HepG2 (cell line): Measurements from ENCODE around the gene USB1. TPM values are rescaled to one million over a fixed set of nuclear protein-coding genes. Genes with fewer than 3 reads are reported as not detected.
A peak's percentile ranks its signal among the peaks of the same experiment; 100 is the strongest.

ENCODE experiments used
- ATAC-seq: fragments of 200-7000 bp; cut with Tn5 transposase; 3 replicates; pipeline ENCODE4 v1.9.1; 2020; ENCODE audit warnings: mild to moderate bottlenecking, moderate library complexity
- BruUV-seq: library from RNA; stranded (reverse); fragments of 400-500 nt; replicated peaks from 2 replicates; lab custom pipeline; 2021; lab: Mats Ljungman, UMichigan
- CTCF ChIA-PET: fragments of 300-600 bp; formaldehyde crosslinking; extraction: SDS; loops from one replicate; lab custom pipeline; 2021; ENCODE audit warnings: low total read pairs, inconsistent platforms, low intra/inter-chr PET ratio; lab: Yijun Ruan, JAX
- POLR2A ChIA-PET: fragments of 350-600 bp; sonication (Branson Sonifier 250); formaldehyde crosslinking; loops from one replicate; lab custom pipeline; 2020; ENCODE audit warnings: antibody characterized with exemption, inconsistent platforms; lab: Yijun Ruan, JAX
- DNase-seq: peaks from one replicate; pipeline ENCODE4 v3.0.0-alpha.2; 2015; ENCODE audit warnings: low spot score
- FAIRE-seq: peaks from 3 replicates; lab custom pipeline; 2011; peaks lifted over from hg19 to GRCh38; lab: Jason Lieb, UNC
- H2AFZ ChIP-seq: one replicate; pipeline ENCODE4 v1.6.1; 2011; ENCODE audit warnings: low read length, inconsistent platforms
- H3K27ac ChIP-seq: fragments of 300-600 bp; 3 replicates; pipeline ENCODE4 v1.8.0; 2011; ENCODE audit warnings: mixed run types, mild to moderate bottlenecking, mixed read lengths, low read length, inconsistent platforms; ENCODE audit not compliant: insufficient read depth; ENCODE audit errors: extremely low read length
- H3K27me3 ChIP-seq, 2 experiments: fragments of 200-600 bp in 1 of 2; 2 replicates in 1 of 2; 3 replicates in 1 of 2; pipeline versions ENCODE4 v1.6.0 to v1.8.0; 2011; ENCODE audit warnings: low read length in 2 of 2, mild to moderate bottlenecking in 2 of 2, moderate library complexity in 2 of 2, inconsistent platforms in 1 of 2; ENCODE audit not compliant: insufficient read depth in 2 of 2, control insufficient read depth in 1 of 2
- H3K36me3 ChIP-seq, 2 experiments: fragments of 200-600 bp in 1 of 2; replicated peaks in 1 of 2; 2 replicates in 1 of 2; 3 replicates in 1 of 2; pipeline versions ENCODE4 v1.5.1 to v1.8.0; 2011; ENCODE audit warnings: low read length in 2 of 2, inconsistent platforms in 1 of 2; ENCODE audit not compliant: insufficient read depth in 2 of 2, control insufficient read depth in 1 of 2
- H3K4me1 ChIP-seq: 2 replicates; pipeline ENCODE4 v1.5.1; 2012; ENCODE audit warnings: low read length, inconsistent platforms; ENCODE audit not compliant: insufficient read depth
- H3K4me2 ChIP-seq: 2 replicates; pipeline ENCODE4 v1.6.0; 2011; ENCODE audit warnings: low read depth, low read length, inconsistent platforms
- H3K4me3 ChIP-seq, 3 experiments: fragments of 200-600 bp in 1 of 3; sonication (generic), shearing (Covaris generic) in 1 of 3; replicated peaks in 1 of 3; 2 replicates each; pipeline ENCODE4 v1.5.1; 2011 to 2016; ENCODE audit warnings: low read length in 3 of 3, inconsistent platforms in 2 of 3, low read depth in 2 of 3, mild to moderate bottlenecking in 2 of 3, control low read depth in 1 of 3, mixed read lengths in 1 of 3; ENCODE audit not compliant: insufficient read depth in 1 of 3
- H3K79me2 ChIP-seq: one replicate; pipeline ENCODE4 v1.6.1; 2011; ENCODE audit warnings: low read length, inconsistent platforms; ENCODE audit not compliant: insufficient read depth
- H3K9ac ChIP-seq: 2 replicates; pipeline ENCODE4 v1.6.0; 2011; ENCODE audit warnings: mild to moderate bottlenecking, low read depth, low read length, inconsistent platforms; ENCODE audit not compliant: insufficient read depth
- H3K9me3 ChIP-seq: 2 replicates; pipeline ENCODE4 v1.5.1; 2012; ENCODE audit warnings: mild to moderate bottlenecking, low read length
- H4K20me1 ChIP-seq: 2 replicates; pipeline ENCODE4 v1.6.0; 2011; ENCODE audit warnings: inconsistent platforms, mild to moderate bottlenecking, low read length, moderate library complexity; ENCODE audit not compliant: insufficient read depth
- ZBTB46 ChIP-seq: sonication (generic); formaldehyde crosslinking; IDR thresholded peaks from 2 replicates; pipeline ENCODE4 v1.4.0; 2020; ENCODE audit warnings: mild to moderate bottlenecking, missing genetic modification reagents, borderline replicate concordance
- ZNF407 ChIP-seq: sonication (generic); formaldehyde crosslinking; IDR thresholded peaks from one replicate; pipeline ENCODE4 v1.5.1; 2020; ENCODE audit warnings: mild to moderate bottlenecking, missing genetic modification reagents; ENCODE audit errors: not compliant biosample characterization
- WGBS: methylation state at CpG from one replicate; pipeline ENCODE4 v1.1.6; 2017; ENCODE audit warnings: low lambda C conversion rate; 5-methylcytosine and 5-hydroxymethylcytosine counted together
- in situ Hi-C: cut with HindIII; loops from 2 replicates; pipeline ENCODE4 v1.10.0; 2017; ENCODE audit warnings: low pct_unique_long_range_greater_than_20kb; ENCODE audit not compliant: extremely low pct_ligation_motif_present
- intact Hi-C: fragments of 100-400 bp; cut with micrococcal nuclease; formaldehyde crosslinking; loops from one replicate; pipeline ENCODE4 v1.10.0; 2022; ENCODE audit not compliant: unreplicated experiment
- polyA plus RNA-seq, 8 experiments: library from polyadenylated mRNA; depleted of rRNA in 3 of 8; stranded (reverse) in 7 of 8; unstranded in 1 of 8; fragments of >200 nt; fragmentation: Illumina TruSeq in 4 of 8; extraction: Trizol in 4 of 8; gene quantifications; 2 replicates each; pipeline versions ENCODE4 v1.2.1 to v1.2.3, GENCODE V29; 2011 to 2016; ENCODE audit warnings: low read depth in 4 of 8, missing spikeins in 1 of 8, mixed read lengths in 1 of 8; ENCODE audit not compliant: insufficient read depth in 1 of 8
- total RNA-seq, 5 experiments: library from RNA; depleted of rRNA; stranded (reverse); fragments of >200 nt; fragmentation: Illumina TruSeq; extraction: Trizol; gene quantifications; 2 replicates each; pipeline ENCODE4 v1.2.3, GENCODE V29; 2016; ENCODE audit warnings: low read depth in 1 of 5

USB1 gene
- total and polyA plus RNA-seq, 2 of the 13 experiments (the other 11 are each of a cell fraction or from before 2014, with no cell fraction given) = 16.7 to 65.4 TPM

DNA sequence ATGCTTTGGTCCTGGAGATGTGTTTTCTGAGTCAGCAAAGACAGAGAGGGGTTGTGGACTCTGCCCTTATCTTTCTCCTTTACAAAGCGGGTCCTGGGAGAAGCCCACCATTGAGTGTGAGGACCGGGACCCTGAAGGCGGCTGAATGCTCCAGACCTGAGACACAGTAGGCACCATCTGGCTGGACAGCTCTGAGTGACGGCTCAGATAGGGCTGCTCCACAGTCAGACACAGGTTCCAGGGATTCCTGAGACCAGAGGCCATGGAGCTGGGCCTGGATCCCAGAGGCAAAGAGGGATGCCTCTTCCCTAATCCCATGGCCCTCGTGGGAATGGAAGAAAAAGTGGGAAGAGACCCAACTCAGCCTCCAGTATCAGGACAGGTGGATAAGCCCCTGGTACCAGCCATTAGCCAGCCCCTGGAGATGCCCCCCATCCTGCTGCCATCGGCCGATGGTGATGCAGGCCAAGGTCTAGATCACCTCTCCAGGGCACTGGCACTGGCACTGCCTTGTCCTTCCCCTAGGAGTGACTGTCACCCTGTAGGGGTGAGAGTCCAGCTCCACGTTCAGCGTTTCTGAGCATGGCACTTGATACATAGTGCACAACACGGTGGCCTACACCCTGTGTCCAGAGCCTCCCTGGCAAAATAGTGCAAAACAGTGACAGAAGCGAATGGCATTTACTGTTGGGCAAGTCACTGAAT, 29.1 kb downstream of the USB1 start:
- CTCF ChIA-PET = no interaction called here
- WGBS = 91% methylated on average over 8 of the region's 11 CpGs
- Histone ChIP-seq H3K79me2 (peaks cover 35% of the 10 kb centered on the region), H3K36me3 (peaks cover 3 to 8% of the 10 kb centered on the region in 2 experiments; a peak in 2 of 5 replicates), H2AFZ (no peak overlapping the region), H4K20me1 (peaks cover 34% of the 10 kb centered on the region; the same call in 1 of the 2 replicates), H3K27ac (no peak overlapping the region), H3K4me3 (no peak overlapping the region), H3K9me3 (no peaks in the 10 kb centered on the region), H3K9ac (no peak overlapping the region), H3K4me2 (no peak overlapping the region), H3K27me3 (no peaks in the 10 kb centered on the region), H3K4me1 (peaks cover 45% of the 10 kb centered on the region)
- TSS peak; percentile 16 for BruUV-seq
- ATAC-seq (no peak), DNase-seq (no peak), FAIRE-seq (no peak)
- POLR2A ChIA-PET = no interaction called here
- TF ChIP-seq ZBTB46 (CRISPR knock-in tag) (no peak), ZNF407 (CRISPR knock-in tag) (no peak)
- in situ Hi-C loops = no loop called here
- intact Hi-C loops = no loop called here
